ENCODE data around the gene NFYA.

Gene NFYA

GRCh38 chr6:41054511-41054910 lies 18.3 kb upstream of the NFYA start:
- H3K4me3 ChIP-seq (ENCODE audit: low read length): no peak overlapping the region
- no peak for TF ChIP-seq ZNF274 (IDR thresholded peaks at IDR 0.05; ENCODE audit: low read depth, low read length)

- no peak overlapping the region for H3K4me3 ChIP-seq (ENCODE audit: low read length)
- no peak for TF ChIP-seq ZNF274 (IDR thresholded peaks at IDR 0.05; ENCODE audit: low read depth, low read length)
These were observed 17.6 kb upstream of the NFYA start for GRCh38 chr6:41055149-41055548.

- TF ChIP-seq ZNF274 (IDR thresholded peaks at IDR 0.05; ENCODE audit: low read depth, low read length): no peak
- H3K4me3 ChIP-seq (ENCODE audit: low read length): no peak overlapping the region
These were observed 15.8 kb upstream of the NFYA start for GRCh38 chr6:41056768-41057490.

GRCh38 chr6:41058783-41059181 lies 14.0 kb upstream of the NFYA start:
- no peak for TF ChIP-seq ZNF274 (IDR thresholded peaks at IDR 0.05; ENCODE audit: low read depth, low read length)
- no peak overlapping the region for H3K4me3 ChIP-seq (ENCODE audit: low read length)

- no peak for TF ChIP-seq ZNF274 (IDR thresholded peaks at IDR 0.05; ENCODE audit: low read depth, low read length)
- no peak overlapping the region for H3K4me3 ChIP-seq (ENCODE audit: low read length)
These were observed 13.2 kb upstream of the NFYA start for GRCh38 chr6:41059556-41059955.

GRCh38 chr6:41061196-41061726 lies 11.5 kb upstream of the NFYA start:
- no peak for TF ChIP-seq ZNF274 (IDR thresholded peaks at IDR 0.05; ENCODE audit: low read depth, low read length)
- no peak overlapping the region for H3K4me3 ChIP-seq (ENCODE audit: low read length)

GRCh38 chr6:41062056-41062455 lies 10.7 kb upstream of the NFYA start:
- no peak for TF ChIP-seq ZNF274 (IDR thresholded peaks at IDR 0.05; ENCODE audit: low read depth, low read length)
- no peak overlapping the region for H3K4me3 ChIP-seq (ENCODE audit: low read length)

- no peak overlapping the region for H3K4me3 ChIP-seq (ENCODE audit: low read length)
- no peak for TF ChIP-seq ZNF274 (IDR thresholded peaks at IDR 0.05; ENCODE audit: low read depth, low read length)
These were observed 8.9 kb upstream of the NFYA start for GRCh38 chr6:41063884-41064285.

GRCh38 chr6:41064841-41065240 lies 7.9 kb upstream of the NFYA start:
- no peak for TF ChIP-seq ZNF274 (IDR thresholded peaks at IDR 0.05; ENCODE audit: low read depth, low read length)
- H3K4me3 ChIP-seq (ENCODE audit: low read length): no peak overlapping the region

GRCh38 chr6:41065550-41066026 lies 7.2 kb upstream of the NFYA start:
- no peak overlapping the region for H3K4me3 ChIP-seq (ENCODE audit: low read length)
- no peak for TF ChIP-seq ZNF274 (IDR thresholded peaks at IDR 0.05; ENCODE audit: low read depth, low read length)

- H3K4me3 ChIP-seq (ENCODE audit: low read length): no peak overlapping the region
- TF ChIP-seq ZNF274 (IDR thresholded peaks at IDR 0.05; ENCODE audit: low read depth, low read length): no peak
These were observed 5.9 kb upstream of the NFYA start for GRCh38 chr6:41066867-41067304.

- H3K4me3 ChIP-seq (ENCODE audit: low read length): peak overlapping the region; percentile 83
- no peak for TF ChIP-seq ZNF274 (IDR thresholded peaks at IDR 0.05; ENCODE audit: low read depth, low read length)
These were observed 1.3 kb upstream of the NFYA start for GRCh38 chr6:41071501-41071922.

- no peak for TF ChIP-seq ZNF274 (IDR thresholded peaks at IDR 0.05; ENCODE audit: low read depth, low read length)
- peak within 1 kb of the TSS; percentile 97 for H3K4me3 ChIP-seq (ENCODE audit: low read length)
These were observed 595 bp upstream of the NFYA start, which contains the start of gene OARD1 for GRCh38 chr6:41071923-41072835. TSS of gene OARD1 (minus strand) at chr6:41072356. CDS start at chr6:41071634, 722 bp downstream.

- peak overlapping the region; percentile 97 for H3K4me3 ChIP-seq (ENCODE audit: low read length)
- no peak for TF ChIP-seq ZNF274 (IDR thresholded peaks at IDR 0.05; ENCODE audit: low read depth, low read length)
These were observed 611 bp downstream of the NFYA start for GRCh38 chr6:41073203-41073967.

All from GM08714 (cell line).